HG02642 (cell line): ENCODE data around the gene PTPRT.

Experiments
- ATAC-seq: cut with Tn5 transposase; IDR thresholded peaks from one replicate; pipeline ENCODE4 v1.9.1; 2021; ENCODE audit warnings: mild to moderate bottlenecking; ENCODE audit not compliant: unreplicated experiment, poor library complexity

The PTPRT gene

DNA sequence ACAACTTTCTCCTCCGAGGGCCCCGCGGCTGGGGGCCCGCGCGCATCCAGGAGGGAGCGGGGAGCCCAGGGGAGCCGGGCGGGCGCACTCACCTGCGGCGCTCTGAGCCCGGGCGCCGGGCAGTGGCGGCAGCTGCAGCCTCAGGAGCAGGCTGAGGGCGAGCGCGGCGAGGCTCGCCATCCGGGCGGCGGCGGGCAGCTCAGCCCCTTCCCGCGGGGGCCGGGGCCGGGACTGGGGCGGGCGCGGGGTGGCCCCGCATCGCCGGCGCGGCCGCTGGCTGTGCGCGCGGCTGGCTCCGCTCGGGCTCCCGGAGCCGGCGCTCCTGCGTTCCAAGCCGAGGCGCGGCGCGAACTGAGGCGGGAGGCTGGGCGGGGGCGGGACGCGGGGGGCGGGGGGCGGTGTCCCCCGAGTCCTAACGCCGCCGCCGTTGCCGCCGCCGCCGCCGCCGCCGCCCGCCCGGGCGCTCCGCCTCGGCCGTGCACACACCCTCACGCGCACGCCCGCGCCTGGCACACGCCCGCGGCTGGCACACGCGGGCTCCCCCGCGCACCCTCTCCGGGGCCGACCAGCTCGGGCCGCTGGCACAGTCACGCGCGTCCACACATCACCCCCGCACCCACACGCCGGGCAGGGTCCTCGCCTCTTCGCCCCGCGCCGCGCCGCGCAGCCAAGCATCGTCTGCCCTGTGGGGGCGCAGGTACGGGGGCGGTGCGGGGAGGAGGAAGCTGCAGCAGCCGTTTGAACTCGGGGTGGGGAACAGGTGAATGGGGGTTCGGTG lies at the start of gene PTPRT:
Gene PTPRT (minus strand): TSS at position 353 of the 778 bp plus-strand sequence. CDS start 173 bp downstream, at position 180.
- ATAC-seq, result no peak

DNA sequence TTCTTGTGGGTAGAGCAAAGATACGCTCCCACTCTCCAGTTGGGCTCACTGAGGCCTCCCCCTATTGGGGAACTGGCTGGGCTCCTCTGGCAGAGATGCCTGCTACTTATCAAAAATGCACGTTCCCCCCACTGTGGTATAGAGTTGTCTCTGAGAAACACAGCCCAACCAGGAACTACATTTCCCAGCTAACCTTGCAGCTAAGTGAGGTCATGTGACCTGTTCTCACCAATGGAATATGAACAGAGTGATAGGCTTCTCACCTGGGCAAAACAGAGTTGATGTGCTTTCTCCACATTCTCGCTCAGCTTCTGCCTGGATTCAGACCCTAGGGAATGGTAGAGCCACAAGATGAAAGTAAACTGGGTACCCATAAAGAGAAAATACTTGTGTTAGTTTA lies 49.1 kb upstream of the PTPRT start:
- no peak for ATAC-seq

DNA sequence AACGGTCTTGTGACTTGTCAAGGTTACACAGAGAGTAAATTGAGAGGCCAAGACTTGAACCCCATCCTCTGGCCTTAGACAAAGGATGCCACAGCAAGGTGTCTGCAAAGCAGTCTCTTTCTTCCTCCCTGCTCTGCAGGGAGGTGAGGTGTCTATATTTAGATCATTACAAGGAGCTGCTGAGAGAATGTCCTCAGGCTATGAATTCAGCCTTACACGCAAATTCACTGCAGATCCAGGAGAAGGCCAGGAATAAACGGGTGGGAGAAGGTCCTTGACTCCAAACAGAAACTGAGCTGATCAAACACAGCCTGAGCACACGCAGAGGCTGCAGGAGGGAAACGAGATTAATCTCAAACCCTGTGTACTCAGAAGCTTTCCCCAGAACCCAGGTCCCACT lies 48.6 kb upstream of the PTPRT start:
- ATAC-seq, result no peak

DNA sequence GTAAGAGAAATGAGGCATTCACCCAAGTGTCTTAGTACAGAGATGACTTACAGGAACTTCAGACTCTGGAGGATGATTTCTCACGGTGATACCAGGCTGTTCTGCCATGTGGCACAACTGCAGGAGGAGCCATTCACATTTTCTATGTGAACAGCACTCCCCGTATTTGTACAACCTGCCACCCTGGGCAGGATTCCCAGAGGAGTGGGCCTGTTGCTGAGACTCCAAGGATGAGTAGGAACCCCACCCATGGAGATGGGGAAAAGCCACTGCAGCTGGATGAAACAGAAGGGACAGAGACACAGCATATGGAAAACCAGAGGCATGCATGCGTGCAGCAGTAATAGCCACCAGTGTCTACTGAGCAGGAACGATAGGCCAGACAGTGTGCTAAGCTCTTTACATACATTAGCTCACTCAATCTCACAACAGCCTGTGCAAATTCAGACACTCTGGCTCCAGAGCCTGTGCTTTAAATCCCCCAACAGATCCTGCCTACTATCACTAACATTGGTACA lies 48.0 kb upstream of the PTPRT start:
- ATAC-seq, result no peak

DNA sequence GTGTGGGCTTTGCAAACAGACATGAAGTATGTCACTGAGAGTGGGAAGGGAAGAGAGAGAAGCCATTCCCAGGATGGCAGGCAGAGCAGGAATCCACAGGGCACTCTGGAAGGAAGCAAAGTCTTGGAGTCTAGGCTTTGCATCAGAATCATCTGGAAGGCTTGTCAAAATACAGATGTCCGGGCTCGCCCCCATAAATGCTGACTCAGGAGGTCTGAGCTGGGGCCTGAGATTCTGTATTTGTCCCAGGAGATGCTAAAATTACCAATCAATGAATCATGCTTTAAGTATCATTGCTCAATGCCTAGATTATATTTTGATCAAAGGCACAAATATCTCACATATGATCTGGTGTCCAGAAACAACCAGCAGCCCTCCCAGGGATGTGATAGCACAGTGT lies 46.3 kb upstream of the PTPRT start:
- ATAC-seq, result no peak

DNA sequence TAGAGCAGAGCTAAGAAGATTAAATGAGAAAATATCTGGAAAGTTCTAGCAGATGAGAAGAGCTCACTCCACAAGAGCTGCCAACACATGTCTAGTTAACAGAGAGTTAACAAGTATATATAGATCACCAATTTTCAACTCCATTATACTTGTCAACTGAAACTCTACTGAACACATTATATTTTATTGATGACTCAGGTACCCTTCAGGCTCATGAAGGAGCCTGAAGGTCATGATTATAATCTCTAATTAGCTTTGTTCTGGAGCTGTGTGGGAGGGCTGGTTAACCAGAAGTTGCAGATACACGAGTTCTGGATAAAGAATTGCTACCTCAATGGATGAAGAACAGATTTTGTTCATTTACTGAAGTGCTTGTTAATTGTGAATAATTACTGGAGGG lies 42.1 kb upstream of the PTPRT start:
- ATAC-seq, result no peak

DNA sequence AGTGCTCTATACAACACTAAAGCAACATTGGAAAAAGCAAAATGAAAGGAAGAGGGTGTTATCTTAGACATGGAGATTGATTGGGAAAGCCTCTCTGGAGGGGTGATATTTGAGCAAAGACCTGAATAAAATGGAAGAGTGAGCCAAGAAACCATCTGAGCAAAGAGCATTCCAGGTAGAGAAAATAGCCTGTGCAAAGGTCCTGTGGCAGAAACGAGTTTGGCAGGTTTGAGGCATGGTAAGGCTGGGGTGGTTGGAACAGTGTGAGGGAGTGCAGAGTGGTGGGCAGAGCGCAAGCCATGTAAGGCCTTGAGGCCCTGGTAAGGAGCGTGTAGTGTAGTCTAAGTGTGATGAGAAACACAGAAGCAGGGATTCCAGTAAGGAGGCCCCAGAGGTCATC lies 40.0 kb upstream of the PTPRT start:
- ATAC-seq, result no peak

DNA sequence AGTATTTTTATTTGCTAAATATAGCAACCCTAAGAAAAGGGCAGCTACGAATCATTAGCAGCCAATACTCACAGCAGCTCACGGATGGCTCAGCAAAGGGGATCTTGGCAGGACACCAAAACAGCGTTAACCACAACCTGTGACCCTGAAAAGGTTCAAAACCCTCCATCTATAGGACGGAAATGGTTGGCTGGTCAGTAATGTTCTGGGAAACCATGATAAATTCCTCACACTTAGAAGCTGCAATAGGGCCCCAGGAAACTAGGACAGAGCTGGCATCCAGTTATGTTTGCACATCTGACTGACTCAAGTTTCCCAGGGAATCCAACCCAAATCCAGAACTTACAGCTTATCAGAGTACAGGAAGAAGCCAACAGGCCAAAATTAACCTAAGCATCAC lies 30.9 kb upstream of the PTPRT start:
- no peak for ATAC-seq

DNA sequence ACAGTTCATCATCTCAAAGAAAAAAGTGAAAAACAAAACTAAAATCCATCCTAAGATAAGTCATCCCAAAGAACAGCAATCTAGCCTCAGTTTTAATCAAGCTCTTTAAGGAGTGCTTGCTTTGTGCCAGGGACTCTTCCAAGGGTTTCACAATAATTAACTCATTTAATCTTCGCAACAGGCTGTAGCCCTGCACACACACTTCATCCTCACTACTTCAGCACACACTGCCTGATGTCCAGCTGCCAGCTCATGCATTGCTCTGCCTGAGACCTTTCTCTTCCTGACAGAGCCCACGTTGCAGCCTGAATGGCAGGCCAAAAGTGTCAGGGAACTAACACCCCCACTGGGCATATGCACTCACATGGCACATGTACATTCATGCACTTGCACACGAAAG lies 21.2 kb upstream of the PTPRT start:
- no peak for ATAC-seq

DNA sequence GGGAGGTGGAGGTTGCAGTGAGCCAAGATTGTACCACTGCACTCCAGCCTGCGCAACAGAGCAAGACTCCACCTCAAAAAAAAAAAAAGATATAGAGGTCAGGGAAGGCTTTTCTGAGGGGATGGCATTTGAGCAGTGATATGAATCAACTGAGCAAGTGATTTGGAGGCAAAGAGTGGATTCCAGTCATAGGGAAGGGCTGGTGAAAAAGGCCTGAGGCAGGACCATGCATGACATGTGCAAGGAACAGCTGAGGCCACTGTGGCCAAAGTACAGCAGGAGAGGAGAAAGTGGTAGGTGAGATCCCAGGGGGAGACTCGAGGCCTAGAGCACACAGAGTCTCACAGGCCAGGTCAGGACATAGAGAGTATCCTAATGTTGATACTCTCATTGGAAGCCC lies 20.1 kb upstream of the PTPRT start:
- no peak for ATAC-seq

DNA sequence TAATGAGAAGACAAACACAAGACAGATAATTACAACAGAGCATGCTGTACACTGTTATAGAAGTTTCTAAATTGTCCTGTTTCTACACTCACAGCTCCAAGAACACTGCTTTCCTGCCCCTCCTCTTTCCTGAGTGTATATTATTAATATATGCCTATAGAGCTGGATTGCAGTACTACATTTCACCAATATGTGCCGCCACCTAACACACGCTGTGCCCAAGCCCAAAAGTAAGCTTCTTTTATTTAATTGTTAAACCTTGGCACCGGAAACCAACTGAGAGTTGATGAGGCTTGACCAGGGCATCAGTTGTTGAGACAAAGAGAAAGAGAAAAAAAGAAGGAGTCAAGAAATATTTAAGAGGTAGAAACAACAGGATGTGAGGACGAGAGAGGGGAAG lies 16.0 kb upstream of the PTPRT start:
- ATAC-seq, result no peak

DNA sequence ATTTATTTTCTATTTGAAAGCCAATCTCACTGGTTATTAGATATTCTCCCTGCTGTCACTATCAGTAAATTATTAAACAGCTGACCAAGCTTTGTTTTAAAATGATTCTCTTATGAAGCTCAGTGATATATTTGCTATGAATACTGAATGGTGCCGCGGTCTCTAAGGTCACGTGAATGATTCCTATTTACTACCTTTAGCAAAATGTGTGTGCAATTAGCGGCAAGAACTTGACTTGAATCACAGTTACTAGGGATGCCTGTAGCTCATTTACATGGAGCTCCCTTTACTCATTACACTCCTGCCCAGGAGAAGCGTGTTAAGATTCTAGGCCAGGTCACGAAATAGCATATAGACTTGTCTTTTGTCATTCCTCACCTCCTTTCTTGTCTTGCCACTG lies 12.4 kb upstream of the PTPRT start:
- ATAC-seq, result no peak

DNA sequence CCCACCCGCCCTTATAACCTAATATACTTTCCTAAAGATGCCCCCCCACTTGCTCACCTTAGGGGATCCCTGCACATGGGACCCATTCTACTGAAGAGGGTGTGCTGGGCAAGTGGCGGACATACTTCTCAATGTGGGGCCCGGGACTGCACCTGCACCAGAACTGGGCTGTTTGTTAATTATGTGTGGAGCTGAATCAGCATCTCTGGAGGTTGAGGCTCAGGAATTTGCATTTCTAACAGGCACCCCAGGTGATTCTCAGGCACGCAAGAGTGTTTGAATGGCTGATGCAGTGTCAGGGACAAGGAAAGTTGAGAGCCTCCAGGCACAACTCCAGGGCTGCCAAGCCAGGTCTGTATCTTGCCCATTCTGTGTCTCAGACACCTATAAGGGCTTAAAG lies 8.9 kb upstream of the PTPRT start:
- ATAC-seq, result no peak

DNA sequence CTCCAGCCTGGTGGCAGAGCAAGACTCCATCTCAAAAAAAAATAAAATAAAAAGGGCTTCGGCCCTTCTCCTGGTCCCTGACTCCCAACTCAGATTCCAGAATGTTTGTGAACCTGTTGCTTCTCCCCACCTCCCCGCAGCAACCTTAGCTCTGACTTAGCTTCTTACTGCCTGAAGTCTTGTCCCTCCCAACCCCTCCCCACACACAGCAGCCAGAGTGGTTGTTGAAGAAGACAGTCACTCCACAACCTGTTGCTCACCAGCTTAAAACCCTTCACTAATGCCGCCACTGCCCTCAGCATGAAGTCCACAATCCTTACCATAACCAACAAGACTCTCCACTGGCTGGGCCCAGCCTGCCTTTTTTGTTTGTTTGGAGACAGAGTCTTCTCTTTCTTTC lies 6.5 kb upstream of the PTPRT start:
- no peak for ATAC-seq

DNA sequence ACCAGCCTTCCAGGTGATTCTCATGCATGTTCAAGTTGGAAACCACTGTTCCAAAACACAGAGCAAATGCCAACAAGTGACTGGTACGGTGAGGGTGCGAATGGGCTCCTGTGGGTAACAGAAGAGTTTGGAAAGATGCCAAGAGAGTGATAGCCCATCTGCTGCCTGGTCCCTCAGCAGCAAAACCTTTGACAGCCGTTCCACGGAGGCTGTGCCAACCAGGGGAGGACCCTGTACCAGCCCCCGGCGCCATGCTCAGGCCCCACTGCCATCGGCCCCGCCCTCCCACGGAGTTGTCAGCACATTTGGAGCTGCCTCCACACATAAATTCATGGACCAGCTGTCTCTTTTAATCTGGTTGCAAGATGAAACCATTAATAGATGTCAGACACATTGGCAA lies 4.4 kb upstream of the PTPRT start:
- ATAC-seq, result no peak

DNA sequence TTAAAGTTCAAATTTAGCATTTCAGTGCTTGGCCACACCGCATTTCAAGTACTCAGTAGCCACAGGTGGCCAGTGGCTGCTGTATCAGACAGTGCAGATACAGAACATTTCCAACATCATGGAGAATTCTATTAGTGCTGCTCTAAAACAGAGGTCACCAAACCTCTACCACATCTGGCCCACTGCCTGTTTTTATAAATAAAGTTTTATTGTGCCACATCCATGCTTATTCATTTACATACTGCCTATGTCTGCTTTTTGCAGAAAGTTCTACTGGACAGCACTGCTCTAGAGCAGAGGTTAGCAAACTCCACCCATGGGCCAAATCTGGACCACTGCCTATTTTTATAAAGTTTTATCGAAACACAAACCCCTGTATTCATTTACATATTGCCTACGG lies 3.7 kb upstream of the PTPRT start:
- no peak for ATAC-seq

DNA sequence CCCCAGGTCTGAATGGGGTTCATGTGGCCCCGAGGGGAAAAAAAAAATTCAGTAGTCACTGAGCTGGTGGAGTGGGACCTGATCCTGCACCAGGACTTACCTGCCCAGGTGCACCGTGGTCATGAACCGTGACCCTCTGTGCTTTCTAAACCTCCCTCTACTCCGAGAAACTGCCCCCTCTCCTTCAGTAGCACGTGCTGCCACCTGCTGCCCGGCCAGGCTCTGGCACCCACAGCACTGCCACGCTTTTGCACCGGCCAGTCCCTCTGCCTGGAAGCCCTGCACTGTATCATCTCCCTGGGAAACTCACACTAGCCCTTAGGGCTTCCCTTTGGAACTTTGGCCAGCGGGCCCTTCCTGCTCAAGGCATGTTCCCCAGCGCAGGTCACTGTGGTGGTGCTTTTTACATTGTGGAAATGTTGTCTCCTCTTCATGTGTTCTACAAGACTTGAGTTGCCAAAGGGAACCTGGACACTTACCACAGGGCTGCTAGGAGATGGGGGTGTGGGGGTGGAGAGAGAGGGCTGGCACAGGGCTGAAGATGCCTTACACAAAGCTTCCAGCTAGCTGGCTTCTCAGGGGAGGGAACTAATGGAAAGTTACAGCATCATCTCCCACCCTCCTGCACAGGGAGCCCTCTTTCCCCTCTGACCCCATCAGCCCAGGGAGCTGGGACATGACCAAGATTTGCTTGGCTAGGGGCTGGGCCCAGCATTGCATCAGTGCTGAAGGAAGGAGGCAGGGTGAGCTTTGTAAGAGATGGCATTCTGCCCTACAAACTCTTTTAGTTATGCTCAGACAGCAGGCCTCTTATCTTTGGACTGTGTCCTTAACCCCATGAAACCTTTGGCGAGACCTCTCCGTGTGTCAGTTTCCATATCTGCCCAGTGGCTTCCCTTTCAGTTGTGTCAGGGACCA lies 2.5 kb upstream of the PTPRT start:
- no peak for ATAC-seq

DNA sequence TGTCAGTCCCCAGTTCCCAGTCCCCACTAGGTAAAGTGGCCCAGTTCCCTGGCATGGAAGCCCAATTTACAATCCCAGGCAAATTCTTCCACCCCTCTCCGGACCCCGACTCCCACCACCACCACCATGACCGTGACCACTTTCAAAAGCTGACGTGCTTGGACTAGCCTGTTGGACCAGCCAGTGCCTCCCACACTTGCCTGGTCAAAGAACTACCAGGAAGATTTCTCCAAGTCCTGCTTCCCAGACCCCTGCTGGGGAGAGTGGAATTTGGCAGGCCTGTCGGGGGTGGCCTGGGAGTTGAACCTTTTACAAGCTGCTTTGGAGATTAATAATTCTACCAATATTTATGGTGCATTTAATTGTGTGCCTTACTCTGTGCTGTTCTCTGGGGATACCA lies 1.4 kb upstream of the PTPRT start:
- ATAC-seq, result no peak

DNA sequence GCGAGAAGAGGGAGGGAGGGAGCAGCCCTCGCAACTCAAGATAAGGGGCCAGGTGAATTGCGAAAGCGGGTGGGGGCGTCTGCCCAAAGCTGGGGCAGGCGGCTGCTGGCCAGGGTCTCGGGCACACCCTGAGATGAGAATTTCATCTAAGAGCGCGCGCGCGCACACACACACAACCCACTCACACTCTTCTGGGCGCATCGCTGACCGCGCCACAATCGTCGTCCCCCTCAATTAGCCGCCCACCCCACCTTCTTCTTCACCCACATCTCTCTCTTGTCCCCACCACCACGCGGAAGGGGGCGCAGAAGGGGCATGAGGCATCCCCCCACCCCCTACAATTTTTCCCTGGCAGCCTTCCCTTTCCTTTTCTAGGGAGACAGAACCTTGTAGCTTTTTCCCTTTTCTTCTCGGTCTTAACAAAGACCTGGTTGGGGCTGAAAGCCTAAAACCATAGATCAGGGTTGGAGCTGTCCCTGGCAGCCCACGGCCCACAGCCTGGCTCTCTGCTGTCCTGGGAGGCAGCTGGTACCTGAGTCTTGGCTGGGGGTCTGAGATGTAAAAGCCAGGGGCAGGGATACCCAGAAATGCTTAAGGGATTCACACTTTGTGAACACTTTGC lies 737 bp upstream of the PTPRT start:
- ATAC-seq, result no peak

DNA sequence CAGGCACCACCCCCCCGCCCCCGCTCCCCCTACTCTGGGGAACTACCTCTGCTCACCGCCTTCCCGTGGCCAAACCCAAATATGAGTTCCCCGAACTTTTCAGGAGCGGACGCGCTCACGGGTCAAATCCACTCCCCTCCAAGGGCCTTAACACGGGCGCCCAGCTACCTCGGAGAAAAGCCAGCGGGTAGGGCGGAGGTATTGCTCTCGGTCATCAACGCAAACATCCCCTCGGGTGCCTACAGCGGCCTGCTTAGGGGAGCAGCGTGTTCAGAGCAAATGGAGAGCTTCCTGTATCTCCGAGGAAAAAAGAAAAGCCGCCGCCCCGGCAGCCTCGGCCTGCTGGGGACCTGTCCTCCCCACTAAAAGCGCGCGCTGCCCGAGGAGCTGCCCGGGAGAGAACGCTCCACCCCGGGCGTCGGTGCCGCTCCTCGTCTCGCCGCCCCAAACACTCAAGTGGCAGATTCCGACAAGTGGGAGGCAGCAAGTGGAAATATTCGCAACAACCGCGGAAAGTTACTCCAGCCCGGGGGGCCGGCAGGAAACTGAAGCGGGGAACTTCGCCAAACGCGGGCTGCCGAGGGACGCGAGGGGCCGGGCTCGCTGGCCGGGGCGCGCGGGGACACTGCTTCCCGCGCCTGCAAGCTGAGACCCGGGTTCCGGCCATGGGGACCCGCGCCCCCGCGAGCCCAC lies 699 bp downstream of the PTPRT start:
- no peak for ATAC-seq
